PFSK-1 (cell line): ENCODE data around the gene KDM5A.

Source experiments
- FOXP2 ChIP-seq: optimal IDR thresholded peaks from 2 replicates; pipeline ENCODE3; 2011; ENCODE audit warnings: borderline replicate concordance, control low read depth, inconsistent platforms; ENCODE audit not compliant: insufficient read depth; ENCODE audit errors: extremely low read length, extremely low read depth
- POLR2AphosphoS5 ChIP-seq: IDR thresholded peaks from 2 replicates; pipeline ENCODE4 v1.6.1; 2012; ENCODE audit warnings: low read depth, mild to moderate bottlenecking, control low read depth, low read length, moderate library complexity
- SIN3A ChIP-seq: IDR thresholded peaks from 2 replicates; pipeline ENCODE4 v1.6.1; 2012; ENCODE audit warnings: mild to moderate bottlenecking, low read length, moderate library complexity, borderline replicate concordance; ENCODE audit not compliant: insufficient read depth
- TAF1 ChIP-seq: IDR thresholded peaks from 2 replicates; pipeline ENCODE4 v1.6.1; 2012; ENCODE audit warnings: low read length, control low read depth, borderline replicate concordance; ENCODE audit not compliant: insufficient read depth
- TF ChIP-seq, protein P1 (sequence below), 2 experiments: IDR thresholded peaks; 2 replicates each; pipeline versions ENCODE4 v1.6.1 to v1.8.0; 2011 to 2012; ENCODE audit warnings: low read depth in 2 of 2, low read length in 2 of 2, control low read depth in 1 of 2, inconsistent platforms in 1 of 2, mild to moderate bottlenecking in 1 of 2, moderate library complexity in 1 of 2; ENCODE audit not compliant: insufficient read depth in 1 of 2

The KDM5A gene

DNA sequence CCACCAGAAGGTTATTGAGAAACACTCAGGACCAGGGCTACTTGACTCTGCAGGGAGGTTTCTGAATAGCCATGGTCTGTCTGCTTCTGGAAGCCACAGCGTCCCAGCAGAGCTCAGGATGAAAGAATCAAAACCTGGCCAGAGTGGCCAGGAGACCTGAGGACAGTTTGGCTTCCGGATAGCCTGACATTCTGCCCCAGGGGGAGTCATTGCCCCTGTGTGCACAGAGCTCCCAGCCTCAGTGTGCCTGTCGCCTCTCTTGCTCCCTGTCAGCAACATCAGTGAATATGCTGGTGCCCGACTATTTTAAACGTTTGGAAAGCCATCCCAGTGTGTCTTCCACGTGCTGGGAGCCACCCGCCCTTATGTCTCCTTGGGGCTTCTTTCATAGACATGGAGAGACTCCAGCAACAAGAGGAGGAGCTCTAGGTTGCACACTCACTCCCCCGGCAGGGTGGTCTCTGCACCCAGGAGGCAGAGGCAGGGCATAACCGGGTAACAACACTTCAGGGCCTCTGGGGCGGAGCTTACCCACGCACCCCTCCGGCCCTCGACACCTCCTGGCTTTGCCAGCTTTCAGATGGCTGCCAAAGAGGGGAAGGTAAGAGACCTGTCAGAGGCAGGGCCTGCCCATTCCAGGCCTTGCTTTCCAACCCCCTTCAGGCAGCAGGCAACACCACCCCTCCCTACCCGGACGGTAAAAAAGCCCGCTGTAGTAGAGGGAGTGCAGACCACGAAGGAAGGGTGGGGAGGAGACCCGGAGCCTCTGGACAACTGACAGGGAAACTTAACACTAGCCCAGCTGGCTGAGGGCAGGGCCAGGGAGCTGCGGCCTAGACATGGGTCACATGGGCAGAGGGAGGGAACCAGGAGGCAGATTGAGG is 156.1 kb downstream of the KDM5A start:
- TF ChIP-seq SIN3A (no peak), POLR2AphosphoS5 (no peak), FOXP2 (no peak), TAF1 (no peak)
- TF ChIP-seq, protein P1, sequence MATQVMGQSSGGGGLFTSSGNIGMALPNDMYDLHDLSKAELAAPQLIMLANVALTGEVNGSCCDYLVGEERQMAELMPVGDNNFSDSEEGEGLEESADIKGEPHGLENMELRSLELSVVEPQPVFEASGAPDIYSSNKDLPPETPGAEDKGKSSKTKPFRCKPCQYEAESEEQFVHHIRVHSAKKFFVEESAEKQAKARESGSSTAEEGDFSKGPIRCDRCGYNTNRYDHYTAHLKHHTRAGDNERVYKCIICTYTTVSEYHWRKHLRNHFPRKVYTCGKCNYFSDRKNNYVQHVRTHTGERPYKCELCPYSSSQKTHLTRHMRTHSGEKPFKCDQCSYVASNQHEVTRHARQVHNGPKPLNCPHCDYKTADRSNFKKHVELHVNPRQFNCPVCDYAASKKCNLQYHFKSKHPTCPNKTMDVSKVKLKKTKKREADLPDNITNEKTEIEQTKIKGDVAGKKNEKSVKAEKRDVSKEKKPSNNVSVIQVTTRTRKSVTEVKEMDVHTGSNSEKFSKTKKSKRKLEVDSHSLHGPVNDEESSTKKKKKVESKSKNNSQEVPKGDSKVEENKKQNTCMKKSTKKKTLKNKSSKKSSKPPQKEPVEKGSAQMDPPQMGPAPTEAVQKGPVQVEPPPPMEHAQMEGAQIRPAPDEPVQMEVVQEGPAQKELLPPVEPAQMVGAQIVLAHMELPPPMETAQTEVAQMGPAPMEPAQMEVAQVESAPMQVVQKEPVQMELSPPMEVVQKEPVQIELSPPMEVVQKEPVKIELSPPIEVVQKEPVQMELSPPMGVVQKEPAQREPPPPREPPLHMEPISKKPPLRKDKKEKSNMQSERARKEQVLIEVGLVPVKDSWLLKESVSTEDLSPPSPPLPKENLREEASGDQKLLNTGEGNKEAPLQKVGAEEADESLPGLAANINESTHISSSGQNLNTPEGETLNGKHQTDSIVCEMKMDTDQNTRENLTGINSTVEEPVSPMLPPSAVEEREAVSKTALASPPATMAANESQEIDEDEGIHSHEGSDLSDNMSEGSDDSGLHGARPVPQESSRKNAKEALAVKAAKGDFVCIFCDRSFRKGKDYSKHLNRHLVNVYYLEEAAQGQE (IDR thresholded peaks at IDR 0.05; ENCODE audit: insufficient read depth in 1 of 2, low read depth in 2 of 2, low read length in 2 of 2), result no peak

DNA sequence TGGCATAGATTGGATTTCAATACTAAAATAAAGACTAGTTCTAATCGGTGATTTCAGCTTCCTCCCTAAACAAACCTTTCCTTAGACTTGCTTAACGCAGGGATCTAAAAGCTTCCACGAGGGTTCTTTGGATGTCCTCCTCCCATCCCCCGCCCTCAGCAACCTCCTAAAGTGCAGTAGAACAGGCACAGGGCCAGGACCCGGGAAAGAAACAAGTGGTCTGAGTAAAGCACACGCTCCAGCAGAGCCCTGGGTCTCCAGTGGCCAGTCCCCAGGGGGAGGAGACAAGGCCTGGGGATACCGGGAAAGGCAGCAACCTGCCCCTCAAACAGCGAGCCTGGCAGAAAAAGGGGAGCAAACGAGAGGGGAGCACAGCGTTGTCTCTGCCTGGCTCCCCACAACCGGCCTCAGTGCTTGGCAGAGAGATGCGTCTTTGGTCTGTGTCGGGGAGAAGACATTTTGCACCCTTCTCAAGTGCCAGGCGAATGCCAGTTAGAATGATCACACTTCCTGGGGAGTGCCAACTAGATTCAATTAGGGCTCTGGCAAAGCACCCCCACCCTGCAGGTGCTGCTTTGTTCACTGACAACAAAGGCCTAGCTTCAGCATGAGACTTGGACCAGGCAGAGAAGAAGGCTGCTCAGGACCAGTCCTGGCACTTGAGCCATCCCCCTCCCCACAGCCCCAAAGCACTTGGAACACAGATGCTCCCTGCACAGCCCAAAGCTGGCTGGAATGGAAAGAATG is 158.0 kb downstream of the KDM5A start:
- TF ChIP-seq, protein P1 (IDR thresholded peaks at IDR 0.05; ENCODE audit: insufficient read depth in 1 of 2, low read depth in 2 of 2, low read length in 2 of 2), result no peak
- no peak for TF ChIP-seq TAF1
- no peak for TF ChIP-seq FOXP2
- no peak for TF ChIP-seq SIN3A
- no peak for TF ChIP-seq POLR2AphosphoS5
